B cell (primary cell): ENCODE data around the gene EFL1. TPM values are rescaled to one million over a fixed set of nuclear protein-coding genes. Genes with fewer than 3 reads are reported as not detected.

Experiments
- ATAC-seq: fragments of 200-7000 bp; cut with Tn5 transposase; one replicate; pipeline ENCODE4 v1.10.0; 2021; ENCODE audit warnings: low read depth, mild to moderate bottlenecking, moderate number of reproducible peaks, moderate library complexity
- CTCF ChIA-PET: fragments of 350-600 bp; sonication (Branson Sonifier 250); formaldehyde crosslinking; loops from one replicate; lab custom pipeline; 2021; ENCODE audit warnings: antibody characterized with exemption, inconsistent platforms; lab: Charles Lee
- POLR2A ChIA-PET: fragments of 350-600 bp; sonication (Branson Sonifier 250); formaldehyde crosslinking; loops from one replicate; lab custom pipeline; 2021; ENCODE audit warnings: antibody characterized with exemption; lab: Charles Lee
- DNase-seq: peaks from one replicate; pipeline ENCODE4 v3.0.0; 2013
- H2AFZ ChIP-seq: 2 replicates; pipeline ENCODE4 v1.6.1; 2012; ENCODE audit warnings: mild to moderate bottlenecking, low read depth, low read length; ENCODE audit not compliant: insufficient read depth, poor library complexity, severe bottlenecking
- H3K27ac ChIP-seq, 2 donors: 1 replicate in 1 of 2; 2 replicates in 1 of 2; pipeline ENCODE4 v1.5.1; 2012 to 2013; ENCODE audit warnings: low read length in 2 of 2, mild to moderate bottlenecking in 2 of 2, moderate library complexity in 1 of 2
- H3K27me3 ChIP-seq, 4 experiments: fragments of 200-600 bp in 1 of 4; sonication (generic) in 1 of 4; replicated peaks in 1 of 4; 1 replicate in 2 of 4; 2 replicates in 2 of 4; pipeline versions ENCODE4 v1.6.1 to v1.7.0; 2013 to 2016; ENCODE audit warnings: low read length in 3 of 4, mild to moderate bottlenecking in 2 of 4, mixed read lengths in 1 of 4, moderate library complexity in 1 of 4; ENCODE audit not compliant: insufficient read depth in 4 of 4, control insufficient read depth in 3 of 4; ENCODE audit errors: control extremely low read depth in 1 of 4
- H3K36me3 ChIP-seq, 2 experiments: replicated peaks in 1 of 2; 1 replicate in 1 of 2; 2 replicates in 1 of 2; pipeline versions ENCODE4 v1.6.1 to v1.7.1; 2013; ENCODE audit warnings: low read length in 1 of 2; ENCODE audit not compliant: insufficient read depth in 2 of 2, control insufficient read depth in 1 of 2; ENCODE audit errors: control extremely low read depth in 1 of 2, extremely low read depth in 1 of 2
- H3K4me1 ChIP-seq, 2 donors: fragments of 200-600 bp in 1 of 2; sonication (generic) in 1 of 2; 1 replicate in 1 of 2; 2 replicates in 1 of 2; pipeline versions ENCODE4 v1.5.1 to v1.6.1; 2013 to 2017; ENCODE audit warnings: low read length in 2 of 2; ENCODE audit not compliant: control insufficient read depth in 2 of 2, insufficient read depth in 2 of 2
- H3K4me2 ChIP-seq: replicated peaks from 2 replicates; pipeline ENCODE3; 2012; ENCODE audit warnings: mild to moderate bottlenecking, low read depth, low read length; ENCODE audit not compliant: poor library complexity, severe bottlenecking
- H3K4me3 ChIP-seq, 5 experiments: fragments of 200-600 bp in 1 of 5; sonication (generic) in 1 of 5; 1 replicate in 3 of 5; 2 replicates in 2 of 5; pipeline versions ENCODE4 v1.5.1 to v1.7.0; 2011 to 2016; ENCODE audit warnings: low read length in 4 of 5, mild to moderate bottlenecking in 4 of 5, low read depth in 2 of 5, control low read depth in 1 of 5, moderate library complexity in 1 of 5; ENCODE audit not compliant: insufficient read depth in 1 of 5; ENCODE audit errors: control extremely low read depth in 1 of 5, extremely low read depth in 1 of 5
- H3K79me2 ChIP-seq: fragments of 200-600 bp; sonication (generic); one replicate; pipeline ENCODE4 v1.6.0; 2016; ENCODE audit warnings: low read length; ENCODE audit not compliant: control insufficient read depth, insufficient read depth
- H3K9ac ChIP-seq: fragments of 200-600 bp; sonication (generic); 2 replicates; pipeline ENCODE4 v1.6.1; 2017; ENCODE audit warnings: mild to moderate bottlenecking, low read length, moderate library complexity
- H3K9me3 ChIP-seq, 3 donors: one replicate each; pipeline versions ENCODE4 v1.6.1 to v1.7.1; 2013; ENCODE audit warnings: low read length in 2 of 3; ENCODE audit not compliant: control insufficient read depth in 2 of 3, insufficient read depth in 1 of 3; ENCODE audit errors: control extremely low read depth in 1 of 3
- H4K20me1 ChIP-seq: 2 replicates; pipeline ENCODE4 v1.6.0; 2012; ENCODE audit warnings: mild to moderate bottlenecking, low read length; ENCODE audit not compliant: insufficient read depth, control insufficient read depth, poor library complexity, severe bottlenecking
- H3K27ac Mint-ChIP-seq: one replicate; pipeline ENCODE4 v1.8.0; 2021; ENCODE audit warnings: mixed read lengths
- H3K27me3 Mint-ChIP-seq: one replicate; pipeline ENCODE4 v1.8.0; 2021; ENCODE audit warnings: mixed read lengths
- H3K4me1 Mint-ChIP-seq: one replicate; pipeline ENCODE4 v1.8.0; 2021; ENCODE audit warnings: mixed read lengths
- H3K4me3 Mint-ChIP-seq: one replicate; pipeline ENCODE4 v1.8.0; 2021; ENCODE audit warnings: mixed read lengths
- H3K9me3 Mint-ChIP-seq: one replicate; pipeline ENCODE4 v1.8.0; 2022; ENCODE audit warnings: mixed read lengths; ENCODE audit not compliant: insufficient read depth
- EZH2 ChIP-seq: IDR thresholded peaks from 2 replicates; pipeline ENCODE4 v1.6.1; 2012; ENCODE audit warnings: borderline replicate concordance, low read depth, mild to moderate bottlenecking, moderate library complexity, low read length; ENCODE audit not compliant: insufficient read depth, poor library complexity, severe bottlenecking
- WGBS: methylation state at CpG from one replicate; pipeline ENCODE4 v1.1.5; 2013; ENCODE audit warnings: missing lambda C conversion rate; ENCODE audit not compliant: insufficient coverage; 5-methylcytosine and 5-hydroxymethylcytosine counted together
- intact Hi-C: fragments of 100-400 bp; cut with micrococcal nuclease; formaldehyde crosslinking; loops from one replicate; pipeline ENCODE4 v1.10.0; 2022
- polyA plus RNA-seq: library from polyadenylated mRNA; depleted of rRNA; stranded (reverse); fragments of >200 nt; gene quantifications from 2 replicates; pipeline ENCODE4 v1.2.3, GENCODE V29; 2012
- total RNA-seq, 2 donors: library from RNA; stranded (reverse); fragments of 120-200 nt in 1 of 2; gene quantifications; 1 replicate in 1 of 2; 2 replicates in 1 of 2; pipeline versions ENCODE4 v1.2.3 to v1.2.4, GENCODE V29; 2013 to 2022
- TF ChIP-seq, protein P1 (sequence below): fragments of 200-600 bp; IDR thresholded peaks from one replicate; pipeline ENCODE4 v1.8.0; 2022; ENCODE audit warnings: antibody characterized with exemption, mild to moderate bottlenecking

The EFL1 gene
- total and polyA plus RNA-seq, 2 donors (not counting 1 experiment from before 2014, with no cell fraction given): 8.2 to 25.8 TPM

GRCh38 chr15:82139823-82140268 lies 122.7 kb downstream of the EFL1 start:
- H3K9me3 ChIP-seq: no peaks in the 10 kb centered on the region
- ChIA-PET CTCF (interaction anchor here (0.8 to 2.1 kb wide), 8 partner anchors 9 to 865 kb away, joined by 3 to 5 read pairs (median 3); no protein-coding TSS in a partner anchor), POLR2A (no interaction called here)
- Mint-ChIP-seq H3K27me3 (no peaks in the 10 kb centered on the region), H3K4me3 (no peak overlapping the region), H3K27ac (no peak overlapping the region), H3K4me1 (no peaks in the 10 kb centered on the region), H3K9me3 (no peaks in the 10 kb centered on the region)
- no peak overlapping the region for H3K9ac ChIP-seq
- no peak for ATAC-seq
- intact Hi-C loops: loop anchor here (5.0 kb wide), 1 partner anchor 658 kb away; no protein-coding TSS in a partner anchor
- peak overlapping the region; percentile 38 for H2AFZ ChIP-seq
- 23% methylated on average over 2 of the region's 5 CpGs for WGBS
- peak; percentile 28 for DNase-seq
- H3K4me3 ChIP-seq: no peak overlapping the region
- H3K36me3 ChIP-seq: peaks cover 5 to 25% of the 10 kb centered on the region in 2 experiments
- no peaks in the 10 kb centered on the region for H3K79me2 ChIP-seq
- TF ChIP-seq, protein P1, sequence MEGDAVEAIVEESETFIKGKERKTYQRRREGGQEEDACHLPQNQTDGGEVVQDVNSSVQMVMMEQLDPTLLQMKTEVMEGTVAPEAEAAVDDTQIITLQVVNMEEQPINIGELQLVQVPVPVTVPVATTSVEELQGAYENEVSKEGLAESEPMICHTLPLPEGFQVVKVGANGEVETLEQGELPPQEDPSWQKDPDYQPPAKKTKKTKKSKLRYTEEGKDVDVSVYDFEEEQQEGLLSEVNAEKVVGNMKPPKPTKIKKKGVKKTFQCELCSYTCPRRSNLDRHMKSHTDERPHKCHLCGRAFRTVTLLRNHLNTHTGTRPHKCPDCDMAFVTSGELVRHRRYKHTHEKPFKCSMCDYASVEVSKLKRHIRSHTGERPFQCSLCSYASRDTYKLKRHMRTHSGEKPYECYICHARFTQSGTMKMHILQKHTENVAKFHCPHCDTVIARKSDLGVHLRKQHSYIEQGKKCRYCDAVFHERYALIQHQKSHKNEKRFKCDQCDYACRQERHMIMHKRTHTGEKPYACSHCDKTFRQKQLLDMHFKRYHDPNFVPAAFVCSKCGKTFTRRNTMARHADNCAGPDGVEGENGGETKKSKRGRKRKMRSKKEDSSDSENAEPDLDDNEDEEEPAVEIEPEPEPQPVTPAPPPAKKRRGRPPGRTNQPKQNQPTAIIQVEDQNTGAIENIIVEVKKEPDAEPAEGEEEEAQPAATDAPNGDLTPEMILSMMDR: peak; percentile 72
- TF ChIP-seq EZH2: no peak
- H3K27me3 ChIP-seq: no peaks in the 10 kb centered on the region
- H4K20me1 ChIP-seq: no peaks in the 10 kb centered on the region
- H3K27ac ChIP-seq: no peak overlapping the region
- no peak overlapping the region for H3K4me2 ChIP-seq
- no peaks in the 10 kb centered on the region for H3K4me1 ChIP-seq

DNA sequence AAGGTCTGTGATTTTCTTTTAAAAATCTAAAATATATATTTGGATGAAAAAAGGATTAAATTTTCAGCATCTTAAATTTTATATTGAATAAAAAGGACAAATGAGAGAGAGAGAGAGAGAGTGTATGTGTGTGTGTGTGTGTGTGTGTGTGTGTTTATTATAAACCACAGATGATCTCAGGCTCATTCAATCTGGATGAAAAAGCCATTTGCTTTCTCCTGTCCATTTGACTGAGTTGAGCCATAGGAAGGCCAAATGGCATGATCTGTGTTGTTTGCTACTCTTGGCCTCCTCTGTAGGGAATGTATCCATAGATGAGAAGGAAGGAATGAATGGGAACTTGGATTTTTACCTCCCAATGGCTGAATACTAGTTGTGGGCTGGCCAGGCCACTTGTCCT lies 124.2 kb downstream of the EFL1 start:
- Mint-ChIP-seq H3K27me3 (no peaks in the 10 kb centered on the region), H3K4me1 (no peaks in the 10 kb centered on the region), H3K4me3 (no peak overlapping the region), H3K27ac (no peak overlapping the region), H3K9me3 (no peaks in the 10 kb centered on the region)
- no peaks in the 10 kb centered on the region for H3K4me1 ChIP-seq
- H4K20me1 ChIP-seq: no peaks in the 10 kb centered on the region
- H3K79me2 ChIP-seq: no peaks in the 10 kb centered on the region
- H3K27me3 ChIP-seq: no peaks in the 10 kb centered on the region
- ATAC-seq (no peak), DNase-seq (no peak)
- H2AFZ ChIP-seq: no peak overlapping the region
- POLR2A ChIA-PET: no interaction called here
- H3K9ac ChIP-seq: no peak overlapping the region
- H3K4me2 ChIP-seq: no peak overlapping the region
- H3K36me3 ChIP-seq: peaks cover 3 to 31% of the 10 kb centered on the region in 2 experiments
- H3K9me3 ChIP-seq: no peaks in the 10 kb centered on the region
- TF ChIP-seq EZH2: no peak
- TF ChIP-seq, protein P1: no peak
- CTCF ChIA-PET: no interaction called here
- intact Hi-C loops: no loop called here
- no peak overlapping the region for H3K27ac ChIP-seq
- no peak overlapping the region for H3K4me3 ChIP-seq
